RWPE2 (cell line): ENCODE data around the gene KRTAP10-5.
"Not testable (repeated sequence)": the region's sequence is repeated elsewhere in the genome, so short reads cannot be mapped to it uniquely, and the experiment has no call there.

Experiments
- ATAC-seq: fragments of 200-7000 bp; cut with Tn5 transposase; 3 replicates; pipeline ENCODE4 v1.9.1; 2021; ENCODE audit warnings: low read depth
- DNase-seq: peaks from one replicate; pipeline ENCODE4 v3.0.0-alpha.2; 2020; ENCODE audit warnings: low spot score
- H3K27ac ChIP-seq: fragments of 450-650 bp; 2 replicates; pipeline ENCODE4 v1.5.1; 2017; ENCODE audit warnings: mild to moderate bottlenecking; ENCODE audit not compliant: poor library complexity, severe bottlenecking
- H3K27me3 ChIP-seq: fragments of 250-450 bp; sonication (Bioruptor Pico); 2 replicates; pipeline ENCODE4 v1.5.1; 2021; ENCODE audit warnings: mild to moderate bottlenecking, moderate library complexity; ENCODE audit not compliant: insufficient read depth, poor library complexity, severe bottlenecking
- H3K36me3 ChIP-seq: fragments of 250-450 bp; sonication (Bioruptor Pico); 2 replicates; pipeline ENCODE4 v1.5.1; 2020; ENCODE audit warnings: low read depth, mild to moderate bottlenecking, moderate library complexity
- H3K4me1 ChIP-seq: fragments of 250-450 bp; sonication (Bioruptor Pico); 2 replicates; pipeline ENCODE4 v1.5.1; 2021; ENCODE audit warnings: mild to moderate bottlenecking, moderate library complexity; ENCODE audit not compliant: insufficient read depth, poor library complexity, severe bottlenecking
- H3K4me3 ChIP-seq: fragments of 250-450 bp; sonication (Bioruptor Pico); 2 replicates; pipeline ENCODE4 v1.5.1; 2021; ENCODE audit warnings: mild to moderate bottlenecking, moderate library complexity; ENCODE audit not compliant: severe bottlenecking
- H3K9me3 ChIP-seq: fragments of 250-450 bp; sonication (Bioruptor Pico); 2 replicates; pipeline ENCODE4 v1.5.1; 2021; ENCODE audit warnings: mild to moderate bottlenecking, moderate library complexity; ENCODE audit not compliant: severe bottlenecking
- TF ChIP-seq, protein P1 (sequence below): fragments of 450-650 bp; IDR thresholded peaks from one replicate; pipeline ENCODE4 v1.5.1; 2017; ENCODE audit warnings: mild to moderate bottlenecking, moderate library complexity; ENCODE audit not compliant: poor library complexity, severe bottlenecking

Gene KRTAP10-5

DNA sequence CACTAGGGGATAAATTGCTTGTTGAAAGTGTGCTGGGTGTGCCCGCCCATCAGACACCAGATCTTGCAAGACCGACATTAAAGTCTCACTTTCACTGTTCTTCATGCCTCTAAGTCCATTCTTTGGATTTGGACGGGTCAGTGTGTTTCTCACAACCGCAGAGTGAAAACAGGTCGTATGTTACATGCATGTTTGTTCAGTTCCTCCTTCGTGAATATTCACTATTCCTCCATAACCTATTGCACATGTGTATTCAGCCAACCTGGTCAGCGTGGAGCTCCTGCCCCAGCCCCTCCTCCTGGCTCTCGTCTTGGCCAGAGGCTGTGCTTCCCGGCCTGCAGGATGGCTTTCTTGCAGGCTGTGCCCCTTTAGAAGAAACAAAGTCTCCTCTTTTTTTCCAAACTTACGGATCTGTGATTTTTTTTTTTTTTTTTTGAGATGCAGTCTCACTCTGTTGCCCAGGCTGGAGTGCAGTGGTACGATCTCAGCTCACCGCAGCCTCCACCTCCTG is 14.1 kb upstream of the KRTAP10-5 start:
- Histone ChIP-seq H3K27ac (no peak overlapping the region), H3K27me3 (no peaks in the 10 kb centered on the region), H3K4me3 (no peak overlapping the region), H3K4me1 (no peaks in the 10 kb centered on the region), H3K9me3 (no peaks in the 10 kb centered on the region), H3K36me3 (no peaks in the 10 kb centered on the region)
- DNase-seq (no peak), ATAC-seq (no peak)
- TF ChIP-seq, protein P1, sequence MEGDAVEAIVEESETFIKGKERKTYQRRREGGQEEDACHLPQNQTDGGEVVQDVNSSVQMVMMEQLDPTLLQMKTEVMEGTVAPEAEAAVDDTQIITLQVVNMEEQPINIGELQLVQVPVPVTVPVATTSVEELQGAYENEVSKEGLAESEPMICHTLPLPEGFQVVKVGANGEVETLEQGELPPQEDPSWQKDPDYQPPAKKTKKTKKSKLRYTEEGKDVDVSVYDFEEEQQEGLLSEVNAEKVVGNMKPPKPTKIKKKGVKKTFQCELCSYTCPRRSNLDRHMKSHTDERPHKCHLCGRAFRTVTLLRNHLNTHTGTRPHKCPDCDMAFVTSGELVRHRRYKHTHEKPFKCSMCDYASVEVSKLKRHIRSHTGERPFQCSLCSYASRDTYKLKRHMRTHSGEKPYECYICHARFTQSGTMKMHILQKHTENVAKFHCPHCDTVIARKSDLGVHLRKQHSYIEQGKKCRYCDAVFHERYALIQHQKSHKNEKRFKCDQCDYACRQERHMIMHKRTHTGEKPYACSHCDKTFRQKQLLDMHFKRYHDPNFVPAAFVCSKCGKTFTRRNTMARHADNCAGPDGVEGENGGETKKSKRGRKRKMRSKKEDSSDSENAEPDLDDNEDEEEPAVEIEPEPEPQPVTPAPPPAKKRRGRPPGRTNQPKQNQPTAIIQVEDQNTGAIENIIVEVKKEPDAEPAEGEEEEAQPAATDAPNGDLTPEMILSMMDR, result no peak

DNA sequence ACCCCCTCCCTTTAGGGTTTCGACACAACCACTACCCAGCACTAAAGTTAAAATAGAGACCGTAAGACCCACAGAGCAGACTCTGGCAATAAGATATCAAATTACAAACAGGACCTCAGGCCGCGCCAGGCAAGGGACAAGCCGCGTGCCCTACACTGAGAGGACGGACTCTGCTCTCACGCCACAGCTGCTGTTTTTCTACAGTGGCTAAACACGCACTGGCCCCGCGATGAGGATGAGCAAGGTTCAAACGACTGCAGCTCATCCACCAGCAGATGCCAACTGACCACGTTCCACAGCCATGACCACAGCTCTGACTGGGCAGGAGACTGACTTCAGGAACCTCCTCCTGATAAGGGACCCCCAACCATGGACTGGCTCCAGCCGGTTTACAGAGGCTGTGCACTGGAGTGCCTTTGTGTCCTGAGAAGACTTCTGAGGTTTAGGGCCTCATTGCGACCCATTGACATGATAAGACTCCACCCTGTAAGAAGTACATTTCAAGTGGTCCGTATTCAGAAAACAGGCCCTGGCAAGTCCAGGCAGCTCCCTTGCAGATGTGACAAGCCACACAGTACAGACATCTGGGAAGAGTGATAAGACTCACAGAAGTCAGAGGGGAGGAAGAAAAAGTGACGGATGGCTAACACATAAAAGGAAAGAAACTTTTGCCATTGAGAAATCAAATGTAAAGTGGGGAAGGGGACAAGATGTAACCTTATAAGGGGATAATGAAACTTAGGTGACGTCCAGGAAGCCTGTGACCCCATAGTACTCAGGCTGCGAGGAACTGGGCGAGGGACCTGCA is 13.4 kb upstream of the KRTAP10-5 start:
- Histone ChIP-seq H3K4me3 (no peak overlapping the region), H3K9me3 (no peaks in the 10 kb centered on the region), H3K36me3 (no peaks in the 10 kb centered on the region), H3K27ac (no peak overlapping the region), H3K27me3 (no peaks in the 10 kb centered on the region), H3K4me1 (no peaks in the 10 kb centered on the region)
- TF ChIP-seq, protein P1, result no peak
- ATAC-seq, result no peak
- DNase-seq, result no peak

DNA sequence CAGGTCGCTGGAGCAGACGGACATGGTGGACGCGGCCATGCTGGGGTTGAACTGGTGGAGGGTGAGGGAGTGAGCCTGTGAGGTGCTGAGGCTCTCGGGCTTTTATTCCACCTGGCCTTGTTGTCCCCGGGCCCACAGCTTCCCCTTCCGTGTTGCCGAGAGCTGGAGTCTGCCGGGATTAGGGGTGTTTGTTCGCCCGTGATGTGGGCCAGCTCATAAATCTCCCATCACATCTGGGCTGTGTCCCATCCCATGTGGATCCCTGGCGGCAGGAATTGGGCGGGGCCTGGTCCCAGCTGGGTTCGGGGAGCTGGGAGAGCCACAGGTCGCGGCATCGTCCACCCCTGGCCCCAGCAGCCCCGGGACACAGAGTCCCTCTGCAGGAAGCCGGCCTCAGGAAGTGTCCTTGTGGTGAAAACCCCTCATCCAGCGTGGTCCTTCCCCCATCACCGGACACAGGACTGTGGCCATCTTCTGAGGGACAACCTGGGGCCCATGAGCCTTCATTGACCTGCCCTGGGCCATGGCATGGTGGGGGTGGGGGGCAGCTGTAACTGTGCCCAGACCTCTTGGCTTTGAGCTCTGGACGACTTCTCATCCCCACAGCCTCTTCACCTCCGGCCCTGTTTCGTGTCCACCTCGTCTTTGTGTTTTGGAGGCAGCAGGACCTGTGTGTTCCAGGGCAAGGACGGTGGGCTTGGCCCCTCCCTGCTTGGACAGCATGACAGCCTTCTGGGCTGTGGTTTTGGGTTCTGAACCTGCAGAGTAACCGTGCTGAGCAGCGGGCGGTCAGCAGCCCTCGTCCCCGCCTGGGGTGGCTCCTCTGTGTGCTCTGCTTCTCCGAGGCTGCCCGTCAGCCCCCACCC is 12.3 kb upstream of the KRTAP10-5 start, which contains the start of gene KRTAP10-6:
TSS of gene KRTAP10-6 (minus strand) at position 60 of the 866 bp plus-strand sequence. CDS start at position 39, 21 bp downstream.
- no peak for DNase-seq
- TF ChIP-seq, protein P1, result no peak
- H3K9me3 ChIP-seq, result no peaks in the 10 kb centered on the region
- ATAC-seq, result no peak
- no peak within 1 kb of the TSS for H3K27ac ChIP-seq
- H3K4me3 ChIP-seq, result no peak within 1 kb of the TSS
- H3K36me3 ChIP-seq, result no peaks in the 10 kb centered on the region
- no peaks in the 10 kb centered on the region for H3K27me3 ChIP-seq
- H3K4me1 ChIP-seq, result no peaks in the 10 kb centered on the region

DNA sequence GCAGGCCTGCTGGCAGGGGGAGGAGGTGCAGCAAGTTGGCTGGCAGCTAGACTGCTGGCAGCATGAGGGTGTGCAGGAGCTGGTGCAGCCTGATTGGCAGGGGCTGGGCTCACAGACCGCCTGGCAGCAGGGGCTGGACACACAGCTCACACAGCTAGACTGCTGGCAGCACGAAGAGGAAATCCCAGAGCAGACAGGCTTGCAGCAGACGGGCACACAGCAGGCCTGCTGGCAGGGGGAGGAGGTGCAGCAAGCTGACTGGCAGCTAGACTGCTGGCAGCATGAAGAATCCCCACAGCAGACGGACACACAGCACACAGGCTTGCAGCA is 11.4 kb upstream of the KRTAP10-5 start:
- not testable (repeated sequence) for ATAC-seq, H3K9me3 ChIP-seq, DNase-seq, H3K27ac ChIP-seq, H3K4me3 ChIP-seq, H3K27me3 ChIP-seq, H3K4me1 ChIP-seq, H3K36me3 ChIP-seq

DNA sequence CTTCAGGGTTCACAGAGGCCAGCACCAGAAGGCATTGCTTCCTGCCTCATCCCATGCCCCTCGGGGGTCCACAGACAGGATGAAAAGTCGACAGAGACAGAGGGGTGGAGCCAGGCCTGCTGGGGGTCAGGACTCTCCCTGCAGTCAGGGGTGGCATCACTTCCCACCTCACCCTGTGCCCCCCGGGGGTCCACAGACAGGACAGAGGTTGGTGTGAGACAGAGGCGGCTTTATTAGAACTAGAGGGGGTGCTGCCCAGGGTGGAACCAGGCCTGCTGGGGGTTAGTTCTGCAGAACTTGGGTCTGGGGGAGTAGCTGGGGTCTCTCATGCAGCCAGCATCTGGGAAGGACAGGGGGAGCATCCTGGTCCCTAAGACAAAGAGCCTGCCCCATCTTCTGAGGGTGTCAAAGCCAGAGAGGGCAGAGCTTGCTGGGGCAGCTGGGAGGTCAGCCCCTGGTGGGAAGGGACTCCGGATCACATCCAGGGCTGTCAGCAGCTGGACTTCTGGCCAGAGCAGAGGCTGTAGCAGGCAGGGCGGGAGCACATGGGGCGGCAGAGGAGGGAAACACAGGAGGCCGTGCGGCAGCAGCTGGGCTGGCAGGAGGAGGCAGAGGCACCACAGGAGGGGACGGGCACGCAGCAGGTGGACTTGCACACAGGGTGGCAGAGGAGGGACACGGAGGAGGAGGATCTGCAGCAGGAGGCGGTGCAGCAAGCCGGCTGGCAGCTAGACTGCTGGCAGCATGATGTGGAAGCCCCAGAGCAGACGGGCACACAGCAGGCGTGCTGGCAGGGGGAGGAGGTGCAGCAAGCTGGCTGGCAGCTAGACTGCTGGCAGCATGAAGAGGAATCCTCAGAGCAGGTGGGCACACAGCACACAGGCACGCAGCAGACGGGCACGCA is 10.7 kb upstream of the KRTAP10-5 start:
- H3K27me3 ChIP-seq, DNase-seq, H3K4me1 ChIP-seq, H3K9me3 ChIP-seq, H3K27ac ChIP-seq, H3K4me3 ChIP-seq, ATAC-seq, H3K36me3 ChIP-seq: not testable (repeated sequence)
